Keratinocyte (primary cell): ENCODE data around the gene ZNF552.

Source experiments
- EZH2 ChIP-seq: IDR thresholded peaks from one replicate; pipeline ENCODE4 v1.6.1; 2012; ENCODE audit warnings: inconsistent platforms, mild to moderate bottlenecking, low read length, moderate library complexity
- TF ChIP-seq, protein P1 (sequence below), 3 experiments: IDR thresholded peaks in 1 of 3; conservative IDR thresholded peaks in 1 of 3; optimal IDR thresholded peaks in 1 of 3; 2 replicates in 2 of 3; 3 replicates in 1 of 3; pipeline versions ENCODE3 to v1.5.1; 2011; ENCODE audit warnings: low read length in 3 of 3, mild to moderate bottlenecking in 3 of 3, moderate library complexity in 2 of 3, control low read depth in 1 of 3, inconsistent platforms in 1 of 3; ENCODE audit not compliant: insufficient read depth in 2 of 3; ENCODE audit errors: extremely low read depth in 1 of 3

DNA sequence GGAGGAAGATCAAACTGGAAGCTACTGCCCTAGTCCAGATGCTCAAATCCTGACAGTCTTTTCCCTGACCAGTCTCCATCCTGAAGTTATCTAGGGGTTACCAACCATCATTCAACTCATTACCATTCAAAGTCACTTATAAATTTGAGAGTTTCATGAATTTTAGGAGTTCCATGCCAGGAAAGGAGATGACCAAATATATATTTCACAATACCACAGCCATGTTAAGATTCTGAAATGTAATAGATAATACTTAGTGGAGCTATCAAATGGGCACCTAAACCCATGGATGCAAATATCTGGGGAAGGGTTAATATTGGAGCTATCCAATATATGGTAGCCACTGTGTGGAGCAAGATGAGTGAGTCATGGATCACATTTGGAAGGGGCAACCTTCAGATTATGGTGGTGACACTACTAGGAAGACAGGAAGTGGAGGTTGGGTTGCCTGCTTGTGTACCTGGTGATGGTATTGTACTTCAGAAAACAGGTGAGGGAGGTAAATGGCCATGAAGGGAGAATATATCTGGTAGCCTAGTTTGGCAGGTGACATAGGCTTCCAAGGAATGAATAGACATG lies 26.5 kb downstream of the ZNF552 start:
- TF ChIP-seq, protein P1, sequence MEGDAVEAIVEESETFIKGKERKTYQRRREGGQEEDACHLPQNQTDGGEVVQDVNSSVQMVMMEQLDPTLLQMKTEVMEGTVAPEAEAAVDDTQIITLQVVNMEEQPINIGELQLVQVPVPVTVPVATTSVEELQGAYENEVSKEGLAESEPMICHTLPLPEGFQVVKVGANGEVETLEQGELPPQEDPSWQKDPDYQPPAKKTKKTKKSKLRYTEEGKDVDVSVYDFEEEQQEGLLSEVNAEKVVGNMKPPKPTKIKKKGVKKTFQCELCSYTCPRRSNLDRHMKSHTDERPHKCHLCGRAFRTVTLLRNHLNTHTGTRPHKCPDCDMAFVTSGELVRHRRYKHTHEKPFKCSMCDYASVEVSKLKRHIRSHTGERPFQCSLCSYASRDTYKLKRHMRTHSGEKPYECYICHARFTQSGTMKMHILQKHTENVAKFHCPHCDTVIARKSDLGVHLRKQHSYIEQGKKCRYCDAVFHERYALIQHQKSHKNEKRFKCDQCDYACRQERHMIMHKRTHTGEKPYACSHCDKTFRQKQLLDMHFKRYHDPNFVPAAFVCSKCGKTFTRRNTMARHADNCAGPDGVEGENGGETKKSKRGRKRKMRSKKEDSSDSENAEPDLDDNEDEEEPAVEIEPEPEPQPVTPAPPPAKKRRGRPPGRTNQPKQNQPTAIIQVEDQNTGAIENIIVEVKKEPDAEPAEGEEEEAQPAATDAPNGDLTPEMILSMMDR (optimal IDR thresholded peaks at IDR 0.05 in 1 of 3, IDR thresholded peaks at IDR 0.05 in 1 of 3, conservative IDR thresholded peaks at IDR 0.05 in 1 of 3; ENCODE audit: extremely low read depth in 1 of 3, insufficient read depth in 2 of 3, low read length in 3 of 3), result no peak
- no peak for TF ChIP-seq EZH2
